K562 treated with DMSO at 1 percent for 12 hours (cell line): ENCODE results near the gene SORD. TPM values are rescaled to one million over a fixed set of nuclear protein-coding genes. Genes with fewer than 3 reads are reported as not detected.

Source experiments
- total RNA-seq: library from RNA; unstranded; fragments of 300-600 nt; gene quantifications from 2 replicates; pipeline ENCODE4 v1.2.3, GENCODE V29; 2022; ENCODE audit not compliant: insufficient read depth

Gene SORD
- 15.3 and 34.2 TPM in 2 replicates for total RNA-seq

DNA sequence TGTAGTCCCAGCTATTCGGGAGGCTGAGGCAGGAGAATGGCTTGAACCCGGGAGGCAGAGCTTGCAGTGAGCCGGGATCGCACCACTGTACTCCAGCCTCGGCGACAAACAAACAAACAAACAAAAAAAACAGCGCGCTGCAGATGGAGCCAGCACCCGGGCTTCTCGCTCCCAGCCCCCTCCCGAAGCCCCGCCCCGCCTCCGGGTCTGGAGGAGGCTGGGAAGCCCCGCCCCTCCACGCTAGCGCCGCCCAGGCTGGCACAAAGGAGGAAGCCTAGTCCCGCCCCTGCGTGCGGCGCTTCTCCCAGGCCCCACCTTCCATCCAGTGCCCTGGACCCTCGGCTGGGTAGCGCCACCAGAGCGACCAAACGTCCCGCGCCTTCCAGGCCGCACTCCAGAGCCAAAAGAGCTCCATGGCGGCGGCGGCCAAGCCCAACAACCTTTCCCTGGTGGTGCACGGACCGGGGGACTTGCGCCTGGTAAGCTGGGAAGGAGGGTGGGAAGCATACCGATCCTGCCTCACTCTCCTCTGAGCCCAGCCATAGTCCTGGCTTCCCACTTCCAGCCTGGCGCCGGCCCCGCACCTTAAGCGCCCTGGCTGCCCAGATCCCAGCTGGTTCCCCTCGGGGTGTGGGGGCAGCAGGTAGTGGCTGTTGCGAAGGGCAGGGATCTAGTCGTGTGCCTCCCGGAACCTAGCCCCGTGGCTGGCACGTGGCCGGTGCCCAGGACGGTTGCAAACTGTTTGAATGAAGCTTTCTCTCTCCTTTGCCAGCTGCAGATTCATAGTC is at the start of gene SORD:
SORD (plus strand) TSS at position 325 of the 788 bp plus-strand sequence; CDS start at position 414, 89 bp downstream.

DNA sequence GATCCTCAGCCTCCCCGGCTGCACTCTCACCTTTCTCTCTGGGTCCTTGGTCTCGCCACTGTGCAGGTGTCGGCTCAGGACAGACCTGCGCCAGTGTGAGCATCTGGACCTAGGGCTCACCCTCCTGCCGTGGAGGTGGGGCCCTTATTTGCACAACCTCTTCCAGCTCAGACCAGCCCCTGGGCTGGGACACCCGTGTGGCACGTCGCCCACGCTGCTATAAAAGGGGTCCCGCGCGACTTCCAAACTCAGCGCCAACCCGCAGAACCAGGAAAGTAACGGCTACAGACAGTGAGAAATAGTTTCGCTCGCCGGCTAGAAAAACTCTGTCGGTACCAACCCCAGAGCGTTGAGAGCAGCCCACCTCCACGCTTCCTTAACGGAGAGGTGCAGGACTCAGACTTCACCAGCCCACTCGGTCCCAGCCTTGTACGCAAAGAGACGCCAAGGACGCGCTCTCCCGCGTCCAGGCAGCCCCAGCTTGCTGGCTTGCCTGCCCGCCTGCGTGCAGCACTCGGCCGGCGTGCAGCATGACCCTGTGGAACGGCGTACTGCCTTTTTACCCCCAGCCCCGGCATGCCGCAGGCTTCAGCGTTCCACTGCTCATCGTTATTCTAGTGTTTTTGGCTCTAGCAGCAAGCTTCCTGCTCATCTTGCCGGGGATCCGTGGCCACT is 91.2 kb downstream of the SORD start, which contains the start of the genes DUOX2 and DUOXA2:
DUOX2 (minus strand) TSS at position 97 of the 675 bp plus-strand sequence. CDS start 761 bp downstream, outside the sequence.
DUOXA2 (plus strand) TSS at position 251 of the 675 bp plus-strand sequence; CDS start at position 531, 280 bp downstream.

Other genes with a start within 250 kb of the SORD start
- gene TERB2, start 66.5 kb upstream of the SORD start, total RNA-seq, result not detected in 2 replicates
- gene DUOX2, start 91.0 kb downstream of the SORD start, total RNA-seq, result 0.11 TPM in 1 of 2 replicates, not detected in the other
- not detected in 2 replicates for gene DUOXA2, start 91.1 kb downstream of the SORD start, total RNA-seq
- not detected in 2 replicates for gene DUOXA1, start 106.7 kb downstream of the SORD start, total RNA-seq
- not detected in 2 replicates for gene DUOX1, start 106.8 kb downstream of the SORD start, total RNA-seq
- 3.5 and 3.6 TPM in 2 replicates for gene SHF, start 164.8 kb downstream of the SORD start, total RNA-seq
- not detected in 2 replicates for gene SLC28A2, start 229.0 kb downstream of the SORD start, total RNA-seq